GM04503 (cell line): ENCODE results near the gene CATSPERZ.
A peak's percentile ranks its signal among the peaks of the same experiment; 100 is the strongest.
"Not testable (repeated sequence)": the region's sequence is repeated elsewhere in the genome, so short reads cannot be mapped to it uniquely, and the experiment has no call there.

ENCODE experiments used
- DNase-seq: peaks from one replicate; pipeline ENCODE4 v3.0.0-alpha.2; 2012; ENCODE audit warnings: low read depth

The CATSPERZ gene

GRCh38 chr11:64304316-64305072 is 4.3 kb downstream of the CATSPERZ start:
- DNase-seq, result no peak

GRCh38 chr11:64305075-64305690 is 5.0 kb downstream of the CATSPERZ start, which contains the start of gene ESRRA:
Gene ESRRA, plus strand, starts transcription at chr11:64305524. Its CDS starts 1,656 bp downstream, at chr11:64307180.
- DNase-seq, result no peak

- no peak for DNase-seq
These were observed 5.8 kb downstream of the CATSPERZ start for GRCh38 chr11:64305691-64306562.

GRCh38 chr11:64306563-64306875 is 6.4 kb downstream of the CATSPERZ start:
- DNase-seq, result no peak

GRCh38 chr11:64306876-64307622 is 6.9 kb downstream of the CATSPERZ start:
- no peak for DNase-seq

GRCh38 chr11:64307795-64308194 is 7.6 kb downstream of the CATSPERZ start:
- DNase-seq, result not testable (repeated sequence)

- DNase-seq, result no peak
These were observed 12.8 kb downstream of the CATSPERZ start for GRCh38 chr11:64312947-64313346.

GRCh38 chr11:64313491-64314145 is 13.5 kb downstream of the CATSPERZ start:
- no peak for DNase-seq

GRCh38 chr11:64314146-64314804 is 14.1 kb downstream of the CATSPERZ start:
- no peak for DNase-seq

GRCh38 chr11:64314805-64315561 is 14.8 kb downstream of the CATSPERZ start:
- DNase-seq, result no peak

- DNase-seq, result not testable (repeated sequence)
These were observed 15.7 kb downstream of the CATSPERZ start for GRCh38 chr11:64315667-64316526.

GRCh38 chr11:64316672-64317324 is 16.6 kb downstream of the CATSPERZ start:
- DNase-seq, result no peak

GRCh38 chr11:64317325-64317960 is 17.3 kb downstream of the CATSPERZ start, which contains the start of gene TRMT112:
Gene TRMT112, minus strand, starts transcription at chr11:64317559. Its CDS starts 33 bp downstream, at chr11:64317526.
- peak; percentile 83 for DNase-seq

GRCh38 chr11:64317961-64318765 is 18.0 kb downstream of the CATSPERZ start, which contains the start of gene PRDX5:
Gene PRDX5, plus strand, starts transcription at chr11:64318121. Its CDS starts 95 bp downstream, at chr11:64318216.
- peak; percentile 77 for DNase-seq

- DNase-seq, result no peak
These were observed 18.9 kb downstream of the CATSPERZ start for GRCh38 chr11:64318766-64319761.

GRCh38 chr11:64320556-64320955 is 20.4 kb downstream of the CATSPERZ start:
- no peak for DNase-seq
